ENCODE results near the gene CDC42.

Gene CDC42

GRCh38 chr1:22133247-22133930, 80.9 kb downstream of the CDC42 start:
- Histone ChIP-seq H3K36me3 (replicated peaks; ENCODE audit: low read depth, low read length) (peaks cover 23% of the 10 kb centered on the region), H4K20me1 (ENCODE audit: insufficient read depth, low read length) (peaks cover 41% of the 10 kb centered on the region), H3K79me2 (ENCODE audit: low read length) (peaks cover 17% of the 10 kb centered on the region), H3K27me3 (ENCODE audit: low read depth, low read length) (no peaks in the 10 kb centered on the region), H2AFZ (ENCODE audit: low read depth, low read length) (no peak overlapping the region), H3K27ac (ENCODE audit: low read length) (no peak overlapping the region), H3K4me1 (ENCODE audit: low read length) (peaks cover 62% of the 10 kb centered on the region), H3K4me3 (ENCODE audit: low read length) (no peak overlapping the region), H3K9ac (ENCODE audit: low read length) (no peak overlapping the region), H3K4me2 (ENCODE audit: low read length) (no peak overlapping the region), H3K9me3 (ENCODE audit: insufficient read depth, low read length) (no peaks in the 10 kb centered on the region)
- TF ChIP-seq CTCF (IDR thresholded peaks at IDR 0.05; ENCODE audit: low read depth, low read length), result no peak

- no peak overlapping the region for H3K9ac ChIP-seq (ENCODE audit: low read length)
- no peaks in the 10 kb centered on the region for H3K27me3 ChIP-seq (ENCODE audit: low read depth, low read length)
- peaks cover 67% of the 10 kb centered on the region for H3K4me1 ChIP-seq (ENCODE audit: low read length)
- H2AFZ ChIP-seq (ENCODE audit: low read depth, low read length), result no peak overlapping the region
- no peak overlapping the region for H3K4me3 ChIP-seq (ENCODE audit: low read length)
- peaks cover 27% of the 10 kb centered on the region for H3K36me3 ChIP-seq (replicated peaks; ENCODE audit: low read depth, low read length)
- H3K27ac ChIP-seq (ENCODE audit: low read length), result no peak overlapping the region
- TF ChIP-seq CTCF (IDR thresholded peaks at IDR 0.05; ENCODE audit: low read depth, low read length), result no peak
- TF ChIP-seq EZH2phosphoT487 (IDR thresholded peaks at IDR 0.05; ENCODE audit: low read depth), result no peak
- peaks cover 23% of the 10 kb centered on the region for H3K79me2 ChIP-seq (ENCODE audit: low read length)
- H3K4me2 ChIP-seq (ENCODE audit: low read length), result no peak overlapping the region
- peaks cover 46% of the 10 kb centered on the region for H4K20me1 ChIP-seq (ENCODE audit: insufficient read depth, low read length)
- H3K9me3 ChIP-seq (ENCODE audit: insufficient read depth, low read length), result no peaks in the 10 kb centered on the region
These were observed 81.4 kb downstream of the CDC42 start for GRCh38 chr1:22133931-22134324.

- peaks cover 63% of the 10 kb centered on the region for H4K20me1 ChIP-seq (ENCODE audit: insufficient read depth, low read length)
- H3K79me2 ChIP-seq (ENCODE audit: low read length), result peaks cover 55% of the 10 kb centered on the region
- H2AFZ ChIP-seq (ENCODE audit: low read depth, low read length), result no peak overlapping the region
- H3K4me1 ChIP-seq (ENCODE audit: low read length), result peaks cover 92% of the 10 kb centered on the region
- TF ChIP-seq EZH2phosphoT487 (IDR thresholded peaks at IDR 0.05; ENCODE audit: low read depth) (no peak), CTCF (IDR thresholded peaks at IDR 0.05; ENCODE audit: low read depth, low read length) (no peak)
- no peak overlapping the region for H3K9ac ChIP-seq (ENCODE audit: low read length)
- H3K4me3 ChIP-seq (ENCODE audit: low read length), result no peak overlapping the region
- peaks cover 56% of the 10 kb centered on the region for H3K36me3 ChIP-seq (replicated peaks; ENCODE audit: low read depth, low read length)
- H3K27ac ChIP-seq (ENCODE audit: low read length), result no peak overlapping the region
- 0 out of 2 replicates have a peak overlapping the region, but pooled peaks have one; percentile 4 for H3K4me2 ChIP-seq (ENCODE audit: low read length)
- no peaks in the 10 kb centered on the region for H3K9me3 ChIP-seq (ENCODE audit: insufficient read depth, low read length)
- H3K27me3 ChIP-seq (ENCODE audit: low read depth, low read length), result no peaks in the 10 kb centered on the region
These were observed 84.7 kb downstream of the CDC42 start for GRCh38 chr1:22137004-22137720.

GRCh38 chr1:22139066-22139594, 86.6 kb downstream of the CDC42 start:
- Histone ChIP-seq H3K27me3 (ENCODE audit: low read depth, low read length) (no peaks in the 10 kb centered on the region), H3K9me3 (ENCODE audit: insufficient read depth, low read length) (no peaks in the 10 kb centered on the region), H3K4me1 (ENCODE audit: low read length) (peaks cover 80% of the 10 kb centered on the region), H3K27ac (ENCODE audit: low read length) (no peak overlapping the region), H3K9ac (ENCODE audit: low read length) (no peak overlapping the region), H2AFZ (ENCODE audit: low read depth, low read length) (no peak overlapping the region), H3K4me2 (ENCODE audit: low read length) (peak overlapping the region; percentile 84), H3K36me3 (replicated peaks; ENCODE audit: low read depth, low read length) (peaks cover 56% of the 10 kb centered on the region), H4K20me1 (ENCODE audit: insufficient read depth, low read length) (peaks cover 63% of the 10 kb centered on the region), H3K4me3 (ENCODE audit: low read length) (no peak overlapping the region; the same call in 1 of the 2 replicates), H3K79me2 (ENCODE audit: low read length) (peaks cover 62% of the 10 kb centered on the region)
- TF ChIP-seq EZH2phosphoT487 (IDR thresholded peaks at IDR 0.05; ENCODE audit: low read depth) (no peak), CTCF (IDR thresholded peaks at IDR 0.05; ENCODE audit: low read depth, low read length) (no peak)

All from OCI-LY3 (cell line).